Measurements from ENCODE around the gene PLSCR3. TPM values are rescaled to one million over a fixed set of nuclear protein-coding genes. Genes with fewer than 3 reads are reported as not detected.

The PLSCR3 gene
- total RNA-seq, 5 donors from 2014 or later (not counting 1 experiment from before 2014, with no cell fraction given), result 101 to 145 (median 140) TPM

GRCh38 chr17:7408863-7409262 is 14.5 kb upstream of the PLSCR3 start:
- Mint-ChIP-seq H3K36me3 (no peaks in the 10 kb centered on the region), H3K27me3 (peaks cover 0 to 1% of the 10 kb centered on the region in 2 donors), H3K9me3 (no peaks in the 10 kb centered on the region), H3K4me1 (peaks cover 5 to 17% (median 8%) of the 10 kb centered on the region in 3 donors), H3K4me3 (peak overlapping the region in 2 of 3 donors; percentile 1 to 50), H3K27ac (no peak overlapping the region)
- ChIA-PET POLR2A (no interaction called here), CTCF (no interaction called here)
- H3K4me3 ChIP-seq (ENCODE audit: control insufficient read depth in 1 of 2, extremely low read depth in 1 of 2, low read length in 1 of 2), result no peak overlapping the region
- no peaks in the 10 kb centered on the region for H3K36me3 ChIP-seq (ENCODE audit: control insufficient read depth in 2 of 2, extremely low read depth in 1 of 2, insufficient read depth in 1 of 2, low read length in 1 of 2)
- peaks cover 0 to 13% of the 10 kb centered on the region in 2 experiments for H3K27me3 ChIP-seq (replicated peaks in 1 of 2; ENCODE audit: control insufficient read depth in 2 of 2, extremely low read depth in 1 of 2, insufficient read depth in 2 of 2, low read length in 1 of 2)
- DNase-seq, result no peak
- WGBS (ENCODE audit: insufficient coverage), result 63% methylated on average over 3 of the region's 6 CpGs
- no peak overlapping the region for H3K27ac ChIP-seq (ENCODE audit: low read length)
- no peaks in the 10 kb centered on the region for H3K9me3 ChIP-seq
- peaks cover 0 to 21% of the 10 kb centered on the region in 2 experiments for H3K4me1 ChIP-seq (ENCODE audit: control insufficient read depth in 1 of 2, extremely low read depth in 1 of 2, insufficient read depth in 2 of 2, low read length in 2 of 2)
- ATAC-seq (replicated peaks in 1 of 4), result no peak

- peak in 24 of 35 experiments; percentile 10 to 61 (median 38) for DNase-seq
- H3K36me3 Mint-ChIP-seq, result no peaks in the 10 kb centered on the region
- no peaks in the 10 kb centered on the region for H3K9me3 ChIP-seq
- WGBS (ENCODE audit: insufficient coverage), result 61% methylated on average over 57 of the region's 58 CpGs
- H3K27ac Mint-ChIP-seq, result no peak overlapping the region
- no peak overlapping the region for H3K4me3 Mint-ChIP-seq
- peaks cover 0 to 27% of the 10 kb centered on the region in 2 experiments for H3K4me1 ChIP-seq (ENCODE audit: control insufficient read depth in 1 of 2, extremely low read depth in 1 of 2, insufficient read depth in 2 of 2, low read length in 2 of 2)
- ATAC-seq (replicated peaks in 1 of 4), result peak in 1 of 4 experiments; percentile 2
- peaks cover 0 to 1% of the 10 kb centered on the region in 2 donors for H3K27me3 Mint-ChIP-seq
- ChIA-PET POLR2A (no interaction called here), CTCF (no interaction called here)
- no peaks in the 10 kb centered on the region for H3K36me3 ChIP-seq (ENCODE audit: control insufficient read depth in 2 of 2, extremely low read depth in 1 of 2, insufficient read depth in 1 of 2, low read length in 1 of 2)
- H3K4me1 Mint-ChIP-seq, result peaks cover 6 to 18% (median 9%) of the 10 kb centered on the region in 3 donors
- peaks cover 0 to 10% of the 10 kb centered on the region in 2 experiments for H3K27me3 ChIP-seq (replicated peaks in 1 of 2; ENCODE audit: control insufficient read depth in 2 of 2, extremely low read depth in 1 of 2, insufficient read depth in 2 of 2, low read length in 1 of 2)
- no peaks in the 10 kb centered on the region for H3K9me3 Mint-ChIP-seq
- no peak overlapping the region for H3K27ac ChIP-seq (ENCODE audit: low read length)
- H3K4me3 ChIP-seq (ENCODE audit: control insufficient read depth in 1 of 2, extremely low read depth in 1 of 2, low read length in 1 of 2), result no peak overlapping the region
Observed at GRCh38 chr17:7408252-7408727, 14.0 kb upstream of the PLSCR3 start.

GRCh38 chr17:7407485-7408251 is 13.3 kb upstream of the PLSCR3 start, which contains the start of gene NLGN2:
NLGN2 (plus strand) TSS chr17:7407845; CDS start chr17:7408256, 411 bp downstream.
- no peak within 1 kb of the TSS for H3K27ac ChIP-seq (ENCODE audit: low read length)
- Mint-ChIP-seq H3K36me3 (no peaks in the 10 kb centered on the region), H3K4me1 (peaks cover 12 to 25% (median 15%) of the 10 kb centered on the region in 3 donors), H3K4me3 (peak within 1 kb of the TSS; percentile 6 to 90 (median 39)), H3K27ac (peak within 1 kb of the TSS; percentile 72 to 74), H3K27me3 (peaks cover 0 to 1% of the 10 kb centered on the region in 2 donors), H3K9me3 (no peaks in the 10 kb centered on the region)
- ATAC-seq (replicated peaks in 1 of 4) (no peak), DNase-seq (no peak)
- H3K36me3 ChIP-seq (ENCODE audit: control insufficient read depth in 2 of 2, extremely low read depth in 1 of 2, insufficient read depth in 1 of 2, low read length in 1 of 2), result no peaks in the 10 kb centered on the region
- WGBS (ENCODE audit: insufficient coverage), result 8% methylated on average over 2 of the region's 12 CpGs
- ChIA-PET CTCF (no interaction called here), POLR2A (no interaction called here)
- H3K4me3 ChIP-seq (ENCODE audit: control insufficient read depth in 1 of 2, extremely low read depth in 1 of 2, low read length in 1 of 2), result no peak within 1 kb of the TSS
- H3K4me1 ChIP-seq (ENCODE audit: control insufficient read depth in 1 of 2, extremely low read depth in 1 of 2, insufficient read depth in 2 of 2, low read length in 2 of 2), result peaks cover 2 to 32% of the 10 kb centered on the region in 2 experiments
- no peaks in the 10 kb centered on the region for H3K9me3 ChIP-seq
- peaks cover 0 to 10% of the 10 kb centered on the region in 2 experiments for H3K27me3 ChIP-seq (replicated peaks in 1 of 2; ENCODE audit: control insufficient read depth in 2 of 2, extremely low read depth in 1 of 2, insufficient read depth in 2 of 2, low read length in 1 of 2)

GRCh38 chr17:7407082-7407481 is 12.8 kb upstream of the PLSCR3 start:
- peaks cover 0 to 10% of the 10 kb centered on the region in 2 experiments for H3K27me3 ChIP-seq (replicated peaks in 1 of 2; ENCODE audit: control insufficient read depth in 2 of 2, extremely low read depth in 1 of 2, insufficient read depth in 2 of 2, low read length in 1 of 2)
- 93% methylated on average over 3 of the region's 13 CpGs for WGBS (ENCODE audit: insufficient coverage)
- H3K36me3 Mint-ChIP-seq, result no peaks in the 10 kb centered on the region
- CTCF ChIA-PET, result interaction anchor here in 1 of 2 donors (0.5 kb wide), 1 partner anchor 213 kb away, joined by 3 read pairs; no protein-coding TSS in a partner anchor
- POLR2A ChIA-PET, result interaction anchor here in 1 of 2 donors (0.6 kb wide), 1 partner anchor 47 kb away, joined by 3 read pairs; no protein-coding TSS in a partner anchor
- no peak for ATAC-seq (replicated peaks in 1 of 4)
- H3K27ac Mint-ChIP-seq, result no peak overlapping the region
- no peaks in the 10 kb centered on the region for H3K9me3 ChIP-seq
- peak overlapping the region; percentile 6 to 90 (median 10) for H3K4me3 Mint-ChIP-seq
- no peak overlapping the region for H3K4me3 ChIP-seq (ENCODE audit: control insufficient read depth in 1 of 2, extremely low read depth in 1 of 2, low read length in 1 of 2)
- H3K4me1 Mint-ChIP-seq, result peaks cover 12 to 25% (median 15%) of the 10 kb centered on the region in 3 donors
- no peaks in the 10 kb centered on the region for H3K9me3 Mint-ChIP-seq
- H3K27me3 Mint-ChIP-seq, result peaks cover 0 to 1% of the 10 kb centered on the region in 2 donors
- DNase-seq, result no peak
- no peak overlapping the region for H3K27ac ChIP-seq (ENCODE audit: low read length)
- H3K4me1 ChIP-seq (ENCODE audit: control insufficient read depth in 1 of 2, extremely low read depth in 1 of 2, insufficient read depth in 2 of 2, low read length in 2 of 2), result peaks cover 2 to 32% of the 10 kb centered on the region in 2 experiments
- H3K36me3 ChIP-seq (ENCODE audit: control insufficient read depth in 2 of 2, extremely low read depth in 1 of 2, insufficient read depth in 1 of 2, low read length in 1 of 2), result no peaks in the 10 kb centered on the region

- POLR2A ChIA-PET, result interaction anchor here in 1 of 2 donors (0.6 kb wide), 1 partner anchor 47 kb away, joined by 3 read pairs; no protein-coding TSS in a partner anchor
- H3K9me3 Mint-ChIP-seq, result no peaks in the 10 kb centered on the region
- Histone ChIP-seq H3K27me3 (replicated peaks in 1 of 2; ENCODE audit: control insufficient read depth in 2 of 2, extremely low read depth in 1 of 2, insufficient read depth in 2 of 2, low read length in 1 of 2) (peaks cover 0 to 10% of the 10 kb centered on the region in 2 experiments), H3K9me3 (no peaks in the 10 kb centered on the region), H3K4me3 (ENCODE audit: control insufficient read depth in 1 of 2, extremely low read depth in 1 of 2, low read length in 1 of 2) (no peak overlapping the region), H3K36me3 (ENCODE audit: control insufficient read depth in 2 of 2, extremely low read depth in 1 of 2, insufficient read depth in 1 of 2, low read length in 1 of 2) (no peaks in the 10 kb centered on the region), H3K27ac (ENCODE audit: low read length) (no peak overlapping the region), H3K4me1 (ENCODE audit: control insufficient read depth in 1 of 2, extremely low read depth in 1 of 2, insufficient read depth in 2 of 2, low read length in 2 of 2) (peaks cover 2 to 32% of the 10 kb centered on the region in 2 experiments)
- CTCF ChIA-PET, result interaction anchor here in 1 of 2 donors (0.5 kb wide), 1 partner anchor 213 kb away, joined by 3 read pairs; no protein-coding TSS in a partner anchor
- H3K36me3 Mint-ChIP-seq, result peaks cover 3% of the 10 kb centered on the region
- DNase-seq (peak in 1 of 35 experiments; percentile 24), ATAC-seq (replicated peaks in 1 of 4) (no peak)
- 76% methylated on average over 6 of the region's 12 CpGs for WGBS (ENCODE audit: insufficient coverage)
- peaks cover 0 to 1% of the 10 kb centered on the region in 2 donors for H3K27me3 Mint-ChIP-seq
- H3K4me3 Mint-ChIP-seq, result peak overlapping the region; percentile 68 to 90 (median 77)
- H3K27ac Mint-ChIP-seq, result peak overlapping the region in 1 of 2 donors; percentile 28
- H3K4me1 Mint-ChIP-seq, result peaks cover 14 to 25% (median 15%) of the 10 kb centered on the region in 3 donors
Observed at GRCh38 chr17:7406235-7406825, 12.0 kb upstream of the PLSCR3 start.

All from T-cell (primary cell).